NT2/D1 (cell line): Measurements from ENCODE around the gene SLC25A1.

Source experiments
- YY1 ChIP-seq: IDR thresholded peaks from 2 replicates; pipeline ENCODE4 v1.6.1; 2011; ENCODE audit not compliant: insufficient read length, insufficient read depth
- ZNF274 ChIP-seq: IDR thresholded peaks from 2 replicates; pipeline ENCODE4 v1.6.1; 2011; ENCODE audit warnings: mild to moderate bottlenecking, low read depth, low read length

DNA sequence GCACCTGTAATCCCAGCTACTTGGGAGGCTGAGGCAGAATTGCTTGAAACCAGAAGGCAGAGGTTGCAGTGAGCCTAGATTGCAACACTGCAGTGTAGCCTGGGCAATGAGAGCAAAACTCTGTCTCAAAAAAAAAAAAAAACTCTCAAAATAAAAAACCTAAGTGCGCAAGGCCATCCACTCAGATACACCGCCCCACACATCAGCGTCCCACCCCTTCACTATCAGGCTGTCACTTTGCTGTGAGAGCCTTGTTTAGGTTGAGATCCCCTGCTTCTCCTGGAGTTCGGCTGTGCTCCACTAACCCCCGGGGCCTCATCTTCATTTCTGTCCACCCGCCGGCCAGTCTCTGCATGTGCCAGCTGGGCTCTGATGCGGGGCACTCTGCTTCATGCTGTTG is 12.1 kb downstream of the SLC25A1 start:
- no peak for TF ChIP-seq YY1
- no peak for TF ChIP-seq ZNF274
